C1 segment of cervical spinal cord (tissue), 14 donors: ENCODE measurements around the gene GNAI2.
"Not testable (repeated sequence)": the region's sequence is repeated elsewhere in the genome, so short reads cannot be mapped to it uniquely, and the experiment has no call there.

Experiments
- DNase-seq, 14 donors: peaks; one replicate each; lab custom pipeline; 2025; lab: John Stamatoyannopoulos, UW

The GNAI2 gene

DNA sequence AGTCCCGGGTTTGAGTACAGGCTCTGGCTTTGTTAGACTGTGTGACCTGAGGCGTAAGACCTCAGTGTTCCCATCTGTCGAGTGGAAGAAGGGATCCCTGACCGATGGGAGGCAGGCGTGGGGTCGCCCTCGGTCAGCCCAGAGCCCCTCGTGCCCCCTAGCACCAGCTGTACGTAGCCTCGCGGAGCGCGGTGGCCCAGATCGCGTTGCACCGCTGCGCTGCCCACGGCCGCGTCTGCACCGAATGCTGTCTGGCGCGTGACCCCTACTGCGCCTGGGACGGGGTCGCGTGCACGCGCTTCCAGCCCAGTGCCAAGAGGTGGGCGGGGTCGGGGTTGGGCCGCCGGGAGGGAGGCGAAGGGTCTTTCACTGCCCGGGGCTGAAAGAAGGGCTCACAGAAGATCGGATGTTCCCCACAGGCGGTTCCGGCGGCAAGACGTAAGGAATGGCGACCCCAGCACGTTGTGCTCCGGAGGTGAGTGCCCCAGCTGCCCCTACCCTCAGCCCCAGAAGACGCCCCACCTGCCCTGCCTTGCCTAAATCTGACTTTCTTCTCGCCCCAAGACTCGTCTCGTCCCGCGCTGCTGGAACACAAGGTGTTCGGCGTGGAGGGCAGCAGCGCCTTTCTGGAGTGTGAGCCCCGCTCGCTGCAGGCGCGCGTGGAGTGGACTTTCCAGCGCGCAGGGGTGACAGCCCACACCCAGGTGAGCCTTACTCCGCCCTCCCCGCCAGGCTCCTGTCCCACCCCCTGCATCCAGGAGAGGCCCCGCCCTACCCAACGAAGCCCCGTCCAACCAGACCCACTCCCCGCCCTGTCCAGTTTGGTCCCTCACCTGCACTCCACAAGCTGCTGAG lies 39.4 kb downstream of the GNAI2 start:
- no peak for DNase-seq

GRCh38 chr3:50275996-50276761 lies 40.2 kb downstream of the GNAI2 start:
- no peak for DNase-seq

DNA sequence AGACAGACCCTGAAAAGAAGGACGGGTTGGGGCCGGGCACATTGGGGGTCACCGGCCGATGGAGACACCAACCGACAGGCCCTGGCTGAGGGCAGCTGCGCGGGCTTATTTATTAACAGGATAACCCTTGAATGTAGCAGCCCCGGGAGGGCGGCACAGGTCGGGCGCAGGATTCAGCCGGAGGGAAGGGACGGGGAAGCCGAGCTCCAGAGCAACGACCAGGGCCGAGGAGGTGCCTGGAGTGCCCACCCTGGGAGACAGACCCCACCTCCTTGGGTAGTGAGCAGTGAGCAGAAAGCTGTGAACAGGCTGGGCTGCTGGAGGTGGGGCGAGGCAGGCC lies 40.7 kb downstream of the GNAI2 start:
- DNase-seq, result no peak

- DNase-seq, result peak in 7 of 14 donors; percentile 26 to 71 (median 64)
These were observed 42.3 kb downstream of the GNAI2 start for GRCh38 chr3:50278123-50278879.

GRCh38 chr3:50278880-50279224 lies 42.8 kb downstream of the GNAI2 start, which contains the start of gene LSMEM2:
Gene LSMEM2 (plus strand): TSS chr3:50279087. CDS start chr3:50279114, 27 bp downstream.
- peak in 6 of 14 donors; percentile 50 to 71 (median 66) for DNase-seq

- no peak for DNase-seq
These were observed 43.4 kb downstream of the GNAI2 start for GRCh38 chr3:50279255-50280016.

GRCh38 chr3:50284121-50284520 lies 48.1 kb downstream of the GNAI2 start:
- DNase-seq, result not testable (repeated sequence)

DNA sequence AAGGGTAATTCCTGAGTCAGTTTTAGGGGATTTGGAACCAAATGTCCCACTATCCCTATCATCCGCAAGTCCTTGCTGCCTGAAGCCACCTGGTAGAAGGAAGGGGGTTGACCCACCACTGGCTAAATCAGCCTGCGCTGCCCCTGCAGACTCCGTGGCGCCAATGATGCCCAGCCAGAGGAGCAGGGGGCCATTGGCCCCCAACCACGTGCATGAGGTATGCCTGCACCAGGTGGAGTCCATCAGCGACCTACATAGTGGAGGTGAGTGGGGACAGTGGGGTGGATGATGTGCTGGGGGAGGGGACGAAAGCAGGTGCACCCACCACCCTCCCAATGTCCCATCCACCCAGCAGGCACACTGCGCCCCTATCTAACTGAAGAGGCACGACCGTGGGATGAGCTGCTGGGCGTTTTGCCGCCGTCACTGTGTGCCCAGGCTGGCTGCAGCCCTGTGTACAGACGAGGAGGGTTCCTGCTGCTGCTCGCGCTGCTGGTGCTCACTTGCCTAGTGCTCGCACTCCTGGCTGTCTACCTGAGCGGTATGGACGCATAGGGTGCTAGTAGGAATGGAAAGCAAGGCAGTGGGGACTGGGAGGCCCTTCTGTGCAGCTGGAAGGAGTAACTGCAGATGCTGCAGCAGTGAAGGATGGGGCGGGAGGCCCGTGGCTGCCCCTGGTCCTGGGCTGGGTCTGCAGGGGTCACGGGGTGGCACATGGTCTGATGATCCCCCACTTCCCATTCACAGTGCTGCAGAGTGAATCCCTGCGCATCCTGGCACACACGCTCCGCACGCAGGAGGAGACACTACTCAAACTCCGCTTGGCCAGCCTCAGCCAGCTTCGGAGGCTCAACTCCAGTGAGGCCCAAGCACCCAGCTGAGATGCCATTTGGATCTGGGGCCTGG lies 50.6 kb downstream of the GNAI2 start:
- no peak for DNase-seq

DNA sequence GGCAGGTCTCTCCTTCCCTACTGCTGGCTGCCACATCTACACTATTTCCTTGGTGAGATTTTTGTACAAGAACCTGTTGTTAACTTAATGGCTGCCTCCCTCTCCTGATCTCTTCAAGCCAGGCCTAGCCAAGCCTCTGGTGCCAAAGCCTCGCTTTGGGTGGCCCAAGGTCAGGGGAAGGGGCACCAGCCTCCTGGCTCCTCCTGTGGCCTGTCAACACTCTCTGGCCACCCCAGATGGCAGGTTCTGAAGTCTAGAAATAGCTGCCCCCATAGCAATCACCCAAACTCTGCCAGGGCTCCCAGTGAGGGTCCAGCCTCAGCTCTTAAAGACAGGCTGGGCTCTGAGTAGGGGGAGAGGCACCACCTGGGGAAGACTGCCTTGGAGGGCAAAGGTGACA lies 51.3 kb downstream of the GNAI2 start:
- no peak for DNase-seq

DNA sequence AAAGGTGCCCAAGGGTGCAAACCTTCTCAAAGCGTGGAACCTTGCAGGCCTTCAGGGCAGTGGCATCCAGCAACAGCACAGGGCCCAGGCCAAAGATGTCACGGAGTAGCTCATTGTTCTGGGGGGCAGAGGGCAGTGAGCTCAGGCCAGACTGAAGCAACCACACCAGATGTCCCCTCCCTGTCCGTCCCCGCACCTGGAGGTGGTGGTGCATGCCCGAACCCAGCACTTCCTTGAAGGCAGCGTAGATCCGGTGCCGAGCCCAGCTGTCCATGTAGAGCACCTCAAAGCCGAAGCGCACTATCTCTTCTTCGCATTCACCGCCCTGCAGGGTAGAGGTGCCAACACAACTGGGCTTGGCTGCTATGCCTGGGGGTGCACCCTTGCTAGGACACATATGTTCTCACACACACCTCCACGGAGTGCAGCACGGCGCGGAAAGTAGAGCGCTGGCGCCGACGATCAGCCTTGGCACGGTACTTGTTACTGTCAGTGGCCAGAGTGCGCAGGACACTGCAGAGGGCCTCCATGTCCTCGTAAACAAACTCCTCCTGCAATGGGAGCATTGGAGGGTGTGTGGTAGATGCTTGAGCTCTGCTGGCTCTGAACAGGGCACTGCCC lies 52.5 kb downstream of the GNAI2 start:
- no peak for DNase-seq

- DNase-seq, result no peak
These were observed 53.1 kb downstream of the GNAI2 start for GRCh38 chr3:50289130-50289529.

DNA sequence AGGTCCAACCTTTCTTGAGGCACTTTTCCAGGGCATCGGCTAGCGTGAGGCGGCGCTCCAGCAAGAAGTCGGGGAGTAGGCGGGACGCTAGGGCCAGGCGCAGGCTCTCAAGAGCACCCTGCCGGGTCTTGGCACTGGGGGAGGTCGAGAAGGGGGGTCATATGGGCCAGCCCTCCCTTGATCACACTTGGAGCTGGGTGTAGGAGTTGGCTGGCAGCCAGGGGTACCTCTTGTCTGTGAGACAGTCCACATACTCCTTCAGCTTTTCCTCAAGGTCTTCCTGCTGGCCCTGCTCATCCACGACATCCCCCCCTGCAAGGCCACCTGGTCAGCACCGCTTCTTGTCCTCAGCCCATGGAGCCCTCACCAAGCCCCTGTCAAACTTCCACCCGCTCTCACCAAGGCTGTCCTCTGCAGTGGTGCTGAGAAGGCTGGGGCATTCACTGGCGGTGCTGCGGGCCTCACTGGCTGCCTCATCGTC lies 54.2 kb downstream of the GNAI2 start:
- no peak for DNase-seq

DNA sequence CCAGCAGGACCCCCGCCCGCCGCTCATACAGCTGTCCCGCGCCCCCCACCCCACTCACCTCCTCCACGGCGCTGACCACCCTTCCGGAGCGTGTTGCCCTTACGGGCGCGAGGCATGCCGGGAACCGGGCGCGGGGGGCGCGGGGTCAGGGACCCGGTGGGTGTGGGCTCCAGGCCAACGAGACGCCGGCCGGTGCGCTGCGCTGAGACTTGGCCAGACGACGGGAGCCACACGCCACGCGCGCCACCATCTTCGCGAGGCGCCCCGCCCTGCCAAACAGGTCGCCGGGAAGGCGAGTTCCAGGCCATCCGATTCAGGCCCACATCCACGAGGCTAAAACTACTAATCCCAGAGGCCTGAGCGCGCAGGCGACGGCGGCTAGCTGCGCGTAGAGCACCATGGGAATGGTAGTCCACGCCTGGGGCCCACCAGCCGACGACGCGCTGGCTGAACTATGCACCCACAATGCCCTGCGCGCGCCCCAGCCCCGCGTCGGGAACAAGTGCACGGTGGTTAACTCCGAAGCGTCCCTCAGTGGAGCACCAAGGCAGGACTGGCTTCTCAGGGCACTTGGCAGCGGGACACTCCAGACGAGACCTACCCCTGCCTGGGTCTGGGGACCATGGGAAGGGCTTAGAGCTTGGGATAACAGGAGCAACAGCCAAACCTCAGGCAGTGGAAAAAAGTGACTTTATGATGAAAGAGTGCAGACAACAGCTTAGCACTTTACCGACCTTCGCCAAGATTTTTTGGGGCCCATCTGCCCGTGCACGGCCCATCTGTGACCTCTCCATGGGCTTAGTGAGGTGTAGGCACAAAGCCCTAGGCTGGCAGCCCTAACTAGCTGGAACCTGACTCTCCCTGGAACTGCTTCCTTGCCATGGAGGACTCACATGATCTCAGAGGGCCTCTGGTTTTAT lies 56.4 kb downstream of the GNAI2 start, which contains the start of gene IFRD2:
Gene IFRD2, minus strand, starts transcription at position 271 of the 920 bp plus-strand sequence. Its CDS starts 155 bp downstream, at position 116.
- peak; percentile 68 to 98 (median 96) for DNase-seq

GRCh38 chr3:50293079-50293801 lies 57.2 kb downstream of the GNAI2 start:
- no peak for DNase-seq

DNA sequence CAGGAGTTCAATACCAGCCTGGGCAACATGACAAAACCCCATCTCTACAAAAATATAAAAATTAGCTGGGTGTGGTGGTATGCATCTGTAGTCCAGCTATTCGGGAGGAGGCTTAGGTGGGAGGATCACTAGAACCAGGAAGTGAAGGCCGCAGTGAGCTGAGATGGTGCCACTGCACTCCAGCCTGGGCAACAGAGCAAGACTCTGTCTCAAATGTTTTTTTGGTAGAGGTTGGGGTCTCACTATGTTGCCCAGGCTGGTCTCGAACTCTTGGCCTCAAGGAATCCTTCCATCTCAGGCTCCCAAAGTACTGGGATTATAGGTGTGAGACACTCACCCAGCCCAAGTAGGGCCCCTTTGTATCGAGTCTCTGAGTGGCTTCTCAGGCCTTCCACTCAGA lies 58.1 kb downstream of the GNAI2 start:
- no peak for DNase-seq

DNA sequence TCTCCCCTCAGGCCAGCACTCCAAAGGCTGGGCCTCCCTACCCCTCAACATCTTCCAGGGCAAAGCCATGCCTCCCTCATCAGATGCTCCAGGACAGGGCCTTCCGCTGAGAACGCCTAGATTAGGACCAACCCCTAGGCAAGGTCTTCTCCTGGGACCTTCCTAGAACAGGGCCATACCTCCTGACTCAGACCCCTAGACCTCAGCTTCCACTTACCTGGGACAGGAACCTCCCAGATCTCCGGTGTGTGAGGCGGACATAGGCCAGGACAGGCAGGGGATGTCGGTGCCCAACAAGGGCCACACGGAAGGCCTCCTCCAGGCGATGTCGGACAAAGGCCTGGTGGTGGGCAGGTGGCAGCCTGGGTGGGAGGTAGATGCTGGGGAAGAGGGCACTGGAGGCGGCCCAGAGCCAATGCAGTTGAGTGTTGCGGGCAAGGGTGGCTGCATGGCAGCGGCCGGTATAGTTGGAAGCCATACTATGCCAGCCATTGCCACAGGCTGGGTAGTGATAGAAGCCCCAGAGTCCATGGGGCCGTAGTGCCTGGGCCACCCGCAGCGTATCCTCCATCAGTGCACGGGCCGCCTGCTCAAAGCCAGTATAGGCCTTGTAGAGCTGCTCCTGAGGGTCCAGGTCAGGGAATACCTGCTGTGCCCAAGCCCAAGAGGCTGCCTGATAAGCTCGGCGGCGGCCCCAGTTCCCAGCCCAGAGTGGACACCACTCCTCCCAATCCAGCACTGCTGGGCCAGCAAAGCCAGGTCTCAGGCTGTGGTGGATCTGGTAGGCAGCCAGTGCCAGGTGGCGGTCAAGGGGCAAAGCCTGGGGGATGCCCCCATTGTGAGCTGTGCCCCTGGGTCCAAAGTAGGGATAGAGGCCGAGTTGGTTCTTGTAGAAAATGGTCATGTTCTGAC lies 58.7 kb downstream of the GNAI2 start:
- no peak for DNase-seq
